K562 (cell line): ENCODE measurements around the gene MAU2. TPM values are rescaled to one million over a fixed set of nuclear protein-coding genes. Genes with fewer than 3 reads are reported as not detected.

Experiments used
- ATF1 ChIP-seq, 2 experiments: fragments of 450-650 bp in 1 of 2; IDR thresholded peaks; 2 replicates each; pipeline ENCODE4 v1.6.1; 2016; ENCODE audit warnings: missing compliant biosample characterization in 1 of 2, missing genetic modification characterization in 1 of 2
- BHLHE40 ChIP-seq: IDR thresholded peaks from 2 replicates; pipeline ENCODE4 v1.6.1; 2011; ENCODE audit warnings: low read length, improper control_type of control experiment
- GATAD2A ChIP-seq: fragments of 450-650 bp; IDR thresholded peaks from 2 replicates; pipeline ENCODE4 v1.6.1; 2017
- JUN ChIP-seq, 2 experiments: sonication (generic) in 1 of 2; formaldehyde crosslinking in 1 of 2; IDR thresholded peaks; 2 replicates each; pipeline versions ENCODE4 v1.6.1 to v1.8.0; 2012 to 2022; ENCODE audit warnings: borderline replicate concordance in 2 of 2, mild to moderate bottlenecking in 2 of 2, improper control_type of control experiment in 1 of 2, low read depth in 1 of 2, low read length in 1 of 2, missing genetic modification reagents in 1 of 2
- KDM5B ChIP-seq: fragments of 200-600 bp; sonication (generic); IDR thresholded peaks from 2 replicates; pipeline ENCODE4 v1.6.1; 2012; ENCODE audit warnings: low read depth, mild to moderate bottlenecking, moderate library complexity, low read length, control low read depth, inconsistent platforms; ENCODE audit not compliant: insufficient replicate concordance
- KLF10 ChIP-seq: fragments of 250-450 bp; sonication (Bioruptor Pico); IDR thresholded peaks from 2 replicates; pipeline ENCODE4 v1.6.1; 2021; ENCODE audit warnings: matching md5 sums
- MAZ ChIP-seq, 2 experiments: fragments of 450-650 bp in 1 of 2; sonication (generic) in 1 of 2; formaldehyde crosslinking; IDR thresholded peaks in 1 of 2; conservative IDR thresholded peaks in 1 of 2; 2 replicates each; pipeline versions ENCODE4 v1.4.0 to v1.5.0; 2020; ENCODE audit warnings: mild to moderate bottlenecking in 1 of 2, missing genetic modification reagents in 1 of 2
- MTF1 ChIP-seq: fragments of 250-450 bp; sonication (Bioruptor Pico); IDR thresholded peaks from 2 replicates; pipeline ENCODE4 v1.9.0; 2021; ENCODE audit warnings: moderate library complexity, mild to moderate bottlenecking, inconsistent platforms, borderline replicate concordance
- NFXL1 ChIP-seq: fragments of 450-650 bp; formaldehyde crosslinking; IDR thresholded peaks from 2 replicates; pipeline ENCODE4 v1.4.0; 2021; ENCODE audit warnings: mild to moderate bottlenecking
- PKNOX1 ChIP-seq: fragments of 450-650 bp; IDR thresholded peaks from 2 replicates; pipeline ENCODE4 v1.6.1; 2016
- POLR2B ChIP-seq: fragments of 450-650 bp; IDR thresholded peaks from 2 replicates; pipeline ENCODE4 v1.6.1; 2018; ENCODE audit warnings: low read depth; ENCODE audit not compliant: partially characterized antibody
- RAD51 ChIP-seq: fragments of 450-650 bp; IDR thresholded peaks from 2 replicates; pipeline ENCODE4 v1.7.1; 2016; ENCODE audit warnings: low read depth, mild to moderate bottlenecking, borderline replicate concordance
- RFX5 ChIP-seq: IDR thresholded peaks from 2 replicates; pipeline ENCODE4 v1.6.1; 2011; ENCODE audit warnings: low read depth, mild to moderate bottlenecking, improper control_type of control experiment, low read length
- XRCC3 ChIP-seq: fragments of 450-650 bp; IDR thresholded peaks from 2 replicates; pipeline ENCODE4 v1.6.1; 2017; ENCODE audit warnings: mild to moderate bottlenecking, moderate library complexity
- ZBTB7A ChIP-seq: IDR thresholded peaks from 2 replicates; pipeline ENCODE4 v1.6.1; 2011; ENCODE audit warnings: low read depth, mild to moderate bottlenecking, low read length, moderate library complexity, borderline replicate concordance; ENCODE audit not compliant: control insufficient read depth
- ZNF197 ChIP-seq: fragments of 200-800 bp; sonication (Bioruptor generic); IDR thresholded peaks from 2 replicates; pipeline ENCODE4 v1.6.1; 2016; ENCODE audit warnings: low read depth, missing genetic modification characterization, missing compliant biosample characterization
- ZNF511 ChIP-seq: sonication (generic); formaldehyde crosslinking; IDR thresholded peaks from 2 replicates; pipeline ENCODE4 v1.8.0; 2022; ENCODE audit warnings: mild to moderate bottlenecking, missing genetic modification reagents
- ZNF76 ChIP-seq: fragments of 250-450 bp; sonication (Bioruptor Pico); IDR thresholded peaks from 2 replicates; pipeline ENCODE4 v1.4.0; 2020; ENCODE audit warnings: mild to moderate bottlenecking, moderate library complexity, borderline replicate concordance
- polyA plus RNA-seq, 8 experiments: library from polyadenylated mRNA; depleted of rRNA in 4 of 8; stranded (reverse) in 5 of 8; unstranded in 3 of 8; fragments of >200 nt; fragmentation: Nextera tagmentation in 2 of 8; fragmentation: Illumina TruSeq in 1 of 8; extraction: Ambion mirVana in 2 of 8; extraction: Trizol in 1 of 8; gene quantifications; 2 replicates each; pipeline versions ENCODE4 v1.2.1 to v1.2.3, GENCODE V29; 2011 to 2014; ENCODE audit warnings: inconsistent platforms in 1 of 8, missing spikeins in 1 of 8
- total RNA-seq, 7 experiments: library from RNA; depleted of rRNA in 6 of 7; stranded (reverse); fragments of >200 nt in 6 of 7; fragmentation: Illumina TruSeq in 2 of 7; extraction: Trizol in 2 of 7; gene quantifications; 2 replicates each; pipeline versions ENCODE4 v1.2.1 to v1.2.3, GENCODE V29; 2011 to 2021; ENCODE audit warnings: low replicate concordance in 1 of 7
- TF ChIP-seq, protein P1 (sequence below): sonication (generic); formaldehyde crosslinking; IDR thresholded peaks from 2 replicates; pipeline ENCODE4 v1.8.0; 2022; ENCODE audit warnings: missing genetic modification reagents, mild to moderate bottlenecking, borderline replicate concordance
- TF ChIP-seq, protein P2 (sequence below): fragments of 250-450 bp; sonication (Bioruptor Pico); IDR thresholded peaks from 2 replicates; pipeline ENCODE4 v1.4.0; 2020
- TF ChIP-seq, protein P3 (sequence below): fragments of 250-450 bp; sonication (Bioruptor Pico); IDR thresholded peaks from 2 replicates; pipeline ENCODE4 v1.8.0; 2021; ENCODE audit warnings: borderline replicate concordance, mild to moderate bottlenecking, moderate library complexity; ENCODE audit not compliant: poor library complexity, severe bottlenecking

Gene MAU2
- total and polyA plus RNA-seq, 9 of the 15 experiments (the other 6 are each of a cell fraction or from before 2014, with no cell fraction given): 1.2 to 48.1 (median 19.4) TPM

- TF ChIP-seq, protein P1, sequence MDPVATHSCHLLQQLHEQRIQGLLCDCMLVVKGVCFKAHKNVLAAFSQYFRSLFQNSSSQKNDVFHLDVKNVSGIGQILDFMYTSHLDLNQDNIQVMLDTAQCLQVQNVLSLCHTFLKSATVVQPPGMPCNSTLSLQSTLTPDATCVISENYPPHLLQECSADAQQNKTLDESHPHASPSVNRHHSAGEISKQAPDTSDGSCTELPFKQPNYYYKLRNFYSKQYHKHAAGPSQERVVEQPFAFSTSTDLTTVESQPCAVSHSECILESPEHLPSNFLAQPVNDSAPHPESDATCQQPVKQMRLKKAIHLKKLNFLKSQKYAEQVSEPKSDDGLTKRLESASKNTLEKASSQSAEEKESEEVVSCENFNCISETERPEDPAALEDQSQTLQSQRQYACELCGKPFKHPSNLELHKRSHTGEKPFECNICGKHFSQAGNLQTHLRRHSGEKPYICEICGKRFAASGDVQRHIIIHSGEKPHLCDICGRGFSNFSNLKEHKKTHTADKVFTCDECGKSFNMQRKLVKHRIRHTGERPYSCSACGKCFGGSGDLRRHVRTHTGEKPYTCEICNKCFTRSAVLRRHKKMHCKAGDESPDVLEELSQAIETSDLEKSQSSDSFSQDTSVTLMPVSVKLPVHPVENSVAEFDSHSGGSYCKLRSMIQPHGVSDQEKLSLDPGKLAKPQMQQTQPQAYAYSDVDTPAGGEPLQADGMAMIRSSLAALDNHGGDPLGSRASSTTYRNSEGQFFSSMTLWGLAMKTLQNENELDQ (CRISPR knock-in tag): no peak
- peak; percentile 93 for TF ChIP-seq KDM5B
- peak; percentile 100 for TF ChIP-seq PKNOX1
- no peak for TF ChIP-seq ZNF197
- peak; percentile 63 to 82 for TF ChIP-seq MAZ (CRISPR knock-in tag; conservative IDR thresholded peaks at IDR 0.05 in 1 of 2, IDR thresholded peaks at IDR 0.05 in 1 of 2)
- TF ChIP-seq RAD51: no peak
- TF ChIP-seq POLR2B: peak; percentile 80
- TF ChIP-seq KLF10: no peak
- TF ChIP-seq, protein P2, sequence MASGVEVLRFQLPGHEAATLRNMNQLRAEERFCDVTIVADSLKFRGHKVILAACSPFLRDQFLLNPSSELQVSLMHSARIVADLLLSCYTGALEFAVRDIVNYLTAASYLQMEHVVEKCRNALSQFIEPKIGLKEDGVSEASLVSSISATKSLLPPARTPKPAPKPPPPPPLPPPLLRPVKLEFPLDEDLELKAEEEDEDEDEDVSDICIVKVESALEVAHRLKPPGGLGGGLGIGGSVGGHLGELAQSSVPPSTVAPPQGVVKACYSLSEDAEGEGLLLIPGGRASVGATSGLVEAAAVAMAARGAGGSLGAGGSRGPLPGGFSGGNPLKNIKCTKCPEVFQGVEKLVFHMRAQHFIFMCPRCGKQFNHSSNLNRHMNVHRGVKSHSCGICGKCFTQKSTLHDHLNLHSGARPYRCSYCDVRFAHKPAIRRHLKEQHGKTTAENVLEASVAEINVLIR (CRISPR knock-in tag): peak; percentile 71
- no peak; the same call in 1 of the 2 replicates for TF ChIP-seq ZNF511 (CRISPR knock-in tag)
- TF ChIP-seq XRCC3: no peak
- TF ChIP-seq BHLHE40: peak; percentile 35
- TF ChIP-seq, protein P3, sequence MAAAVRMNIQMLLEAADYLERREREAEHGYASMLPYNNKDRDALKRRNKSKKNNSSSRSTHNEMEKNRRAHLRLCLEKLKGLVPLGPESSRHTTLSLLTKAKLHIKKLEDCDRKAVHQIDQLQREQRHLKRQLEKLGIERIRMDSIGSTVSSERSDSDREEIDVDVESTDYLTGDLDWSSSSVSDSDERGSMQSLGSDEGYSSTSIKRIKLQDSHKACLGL: no peak
- TF ChIP-seq GATAD2A: peak; percentile 69; the same call in 1 of the 2 replicates
- TF ChIP-seq JUN (IDR thresholded peaks at IDR 0.05; ENCODE audit: borderline replicate concordance, low read depth, low read length): peak; percentile 18; the same call in 1 of the 2 replicates
- no peak for TF ChIP-seq JUN (CRISPR knock-in tag; IDR thresholded peaks at IDR 0.05; ENCODE audit: borderline replicate concordance)
- peak; percentile 94; the same call in 1 of the 2 replicates for TF ChIP-seq ZBTB7A
- 0 out of 2 replicates have a peak, but pooled peaks have one; percentile 44 for TF ChIP-seq NFXL1 (CRISPR knock-in tag)
- TF ChIP-seq MTF1 (CRISPR knock-in tag): no peak
- peak; percentile 88 for TF ChIP-seq ZNF76
- no peak; the same call in 1 of the 2 replicates for TF ChIP-seq ATF1 (CRISPR knock-in tag; IDR thresholded peaks at IDR 0.05)
- TF ChIP-seq ATF1 (tag; IDR thresholded peaks at IDR 0.05): peak; percentile 95
- TF ChIP-seq RFX5: peak; percentile 97
Measured at GRCh38 chr19:19385131-19385895, 64.7 kb downstream of the MAU2 start (continued).
